Fibroblast of lung (primary cell): ENCODE measurements around the gene TESK2. TPM values are rescaled to one million over a fixed set of nuclear protein-coding genes. Genes with fewer than 3 reads are reported as not detected.

Source experiments
- DNase-seq, 2 donors: peaks; one replicate each; pipeline versions ENCODE4 v3.0.0 to v3.0.0-alpha.2; 2010; ENCODE audit warnings: low read depth in 2 of 2
- H2AFZ ChIP-seq: 2 replicates; pipeline ENCODE4 v1.5.1; 2012; ENCODE audit warnings: low read length, control low read depth, inconsistent platforms
- H3K27ac ChIP-seq: 2 replicates; pipeline ENCODE4 v1.5.1; 2011; ENCODE audit warnings: low read length, control low read depth; ENCODE audit not compliant: insufficient read depth
- H3K27me3 ChIP-seq: 2 replicates; pipeline ENCODE4 v1.5.1; 2011; ENCODE audit warnings: mild to moderate bottlenecking, low read length; ENCODE audit not compliant: control insufficient read depth, insufficient read depth
- H3K36me3 ChIP-seq: 2 replicates; pipeline ENCODE4 v1.5.1; 2011; ENCODE audit warnings: low read length; ENCODE audit not compliant: control insufficient read depth, insufficient read depth
- H3K4me1 ChIP-seq: 2 replicates; pipeline ENCODE4 v1.5.1; 2011; ENCODE audit warnings: low read length; ENCODE audit not compliant: control insufficient read depth, insufficient read depth; ENCODE audit errors: extremely low read depth
- H3K4me2 ChIP-seq: 2 replicates; pipeline ENCODE4 v1.5.1; 2011; ENCODE audit warnings: low read length, control low read depth; ENCODE audit not compliant: insufficient read depth; ENCODE audit errors: extremely low read depth
- H3K4me3 ChIP-seq, 4 experiments: fragments of 200-600 bp in 1 of 4; sonication (generic) in 1 of 4; replicated peaks in 1 of 4; 2 replicates each; pipeline ENCODE4 v1.5.1; 2011 to 2016; ENCODE audit warnings: low read length in 4 of 4, low read depth in 3 of 4, mild to moderate bottlenecking in 3 of 4, control low read depth in 2 of 4, inconsistent platforms in 1 of 4, mixed read lengths in 1 of 4; ENCODE audit not compliant: insufficient read depth in 1 of 4; ENCODE audit errors: control extremely low read depth in 1 of 4
- H3K79me2 ChIP-seq: 2 replicates; pipeline ENCODE4 v1.5.1; 2012; ENCODE audit warnings: mild to moderate bottlenecking, low read length, inconsistent platforms; ENCODE audit not compliant: control insufficient read depth, insufficient read depth
- H3K9ac ChIP-seq: 2 replicates; pipeline ENCODE4 v1.5.1; 2011; ENCODE audit warnings: mild to moderate bottlenecking, low read length, control low read depth; ENCODE audit not compliant: insufficient read depth
- H3K9me3 ChIP-seq: 2 replicates; pipeline ENCODE4 v1.5.1; 2012; ENCODE audit warnings: low read depth, low read length; ENCODE audit not compliant: control insufficient read depth, insufficient read depth
- H4K20me1 ChIP-seq: 2 replicates; pipeline ENCODE4 v1.5.1; 2011; ENCODE audit warnings: low read length; ENCODE audit not compliant: control insufficient read depth, insufficient read depth; ENCODE audit errors: extremely low read depth
- EZH2 ChIP-seq: IDR thresholded peaks from 2 replicates; pipeline ENCODE4 v1.5.1; 2012; ENCODE audit warnings: low read length, control low read depth, mild to moderate bottlenecking; ENCODE audit errors: missing control alignments
- polyA plus RNA-seq, 2 donors: library from polyadenylated mRNA; depleted of rRNA in 1 of 2; stranded (reverse) in 1 of 2; unstranded in 1 of 2; fragments of >200 nt; gene quantifications; 2 replicates each; pipeline ENCODE4 v1.2.1, GENCODE V29; 2011 to 2012; ENCODE audit warnings: missing spikeins in 1 of 2
- total RNA-seq: library from RNA; depleted of rRNA; stranded (reverse); fragments of >200 nt; gene quantifications from 2 replicates; pipeline ENCODE4 v1.2.1, GENCODE V29; 2014
- TF ChIP-seq, protein P1 (sequence below), 2 donors: IDR thresholded peaks in 1 of 2; conservative IDR thresholded peaks in 1 of 2; 1 replicate in 1 of 2; 2 replicates in 1 of 2; pipeline ENCODE4 v1.5.1; 2011 to 2012; ENCODE audit warnings: low read length in 2 of 2, control low read depth in 1 of 2, inconsistent platforms in 1 of 2, low read depth in 1 of 2, mild to moderate bottlenecking in 1 of 2

TESK2 gene
- total and polyA plus RNA-seq, 2 donors (not counting 1 experiment from before 2014, with no cell fraction given): 1.7 to 4.3 TPM

GRCh38 chr1:45493116-45493697 lies 2.2 kb upstream of the TESK2 start:
- Histone ChIP-seq H3K9me3 (no peaks in the 10 kb centered on the region), H4K20me1 (no peaks in the 10 kb centered on the region), H2AFZ (no peak overlapping the region), H3K4me1 (peaks cover 3% of the 10 kb centered on the region), H3K9ac (no peak overlapping the region), H3K27ac (no peak overlapping the region), H3K4me3 (no peak overlapping the region), H3K79me2 (no peaks in the 10 kb centered on the region), H3K36me3 (no peaks in the 10 kb centered on the region), H3K4me2 (no peak overlapping the region), H3K27me3 (no peaks in the 10 kb centered on the region)
- TF ChIP-seq, protein P1, sequence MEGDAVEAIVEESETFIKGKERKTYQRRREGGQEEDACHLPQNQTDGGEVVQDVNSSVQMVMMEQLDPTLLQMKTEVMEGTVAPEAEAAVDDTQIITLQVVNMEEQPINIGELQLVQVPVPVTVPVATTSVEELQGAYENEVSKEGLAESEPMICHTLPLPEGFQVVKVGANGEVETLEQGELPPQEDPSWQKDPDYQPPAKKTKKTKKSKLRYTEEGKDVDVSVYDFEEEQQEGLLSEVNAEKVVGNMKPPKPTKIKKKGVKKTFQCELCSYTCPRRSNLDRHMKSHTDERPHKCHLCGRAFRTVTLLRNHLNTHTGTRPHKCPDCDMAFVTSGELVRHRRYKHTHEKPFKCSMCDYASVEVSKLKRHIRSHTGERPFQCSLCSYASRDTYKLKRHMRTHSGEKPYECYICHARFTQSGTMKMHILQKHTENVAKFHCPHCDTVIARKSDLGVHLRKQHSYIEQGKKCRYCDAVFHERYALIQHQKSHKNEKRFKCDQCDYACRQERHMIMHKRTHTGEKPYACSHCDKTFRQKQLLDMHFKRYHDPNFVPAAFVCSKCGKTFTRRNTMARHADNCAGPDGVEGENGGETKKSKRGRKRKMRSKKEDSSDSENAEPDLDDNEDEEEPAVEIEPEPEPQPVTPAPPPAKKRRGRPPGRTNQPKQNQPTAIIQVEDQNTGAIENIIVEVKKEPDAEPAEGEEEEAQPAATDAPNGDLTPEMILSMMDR (conservative IDR thresholded peaks at IDR 0.05 in 1 of 2, IDR thresholded peaks at IDR 0.05 in 1 of 2; ENCODE audit: low read depth in 1 of 2, low read length in 2 of 2): peak; percentile 43 to 50
- no peak for TF ChIP-seq EZH2
- DNase-seq: peak; percentile 38 to 69

DNA sequence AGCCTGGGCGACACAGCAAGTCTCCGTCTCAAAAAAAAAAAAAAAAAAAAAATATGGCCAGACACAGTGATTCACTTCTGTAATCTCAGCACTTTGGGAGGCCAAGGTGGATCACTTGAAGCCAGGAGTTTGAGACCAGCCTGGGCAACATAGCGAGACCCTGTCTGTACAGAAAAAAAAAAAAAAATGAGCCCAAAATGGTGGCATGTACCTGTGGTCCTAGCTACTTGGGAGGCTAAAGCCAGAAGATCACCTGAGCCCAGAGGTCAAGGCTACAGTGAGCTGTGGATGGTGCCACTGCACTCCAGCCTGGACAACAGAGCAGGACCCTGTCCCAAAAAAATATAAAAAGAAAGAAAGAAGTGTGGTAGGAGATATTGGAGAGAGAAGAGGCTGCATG lies 1.7 kb upstream of the TESK2 start:
- Histone ChIP-seq H3K27ac (no peak overlapping the region), H3K9me3 (no peaks in the 10 kb centered on the region), H2AFZ (no peak overlapping the region), H3K9ac (no peak overlapping the region), H3K79me2 (no peaks in the 10 kb centered on the region), H4K20me1 (no peaks in the 10 kb centered on the region), H3K36me3 (no peaks in the 10 kb centered on the region), H3K27me3 (no peaks in the 10 kb centered on the region), H3K4me1 (peaks cover 3% of the 10 kb centered on the region), H3K4me2 (no peak overlapping the region), H3K4me3 (no peak overlapping the region)
- DNase-seq: no peak
- TF ChIP-seq EZH2: no peak
- TF ChIP-seq, protein P1 (conservative IDR thresholded peaks at IDR 0.05 in 1 of 2, IDR thresholded peaks at IDR 0.05 in 1 of 2; ENCODE audit: low read depth in 1 of 2, low read length in 2 of 2): no peak

DNA sequence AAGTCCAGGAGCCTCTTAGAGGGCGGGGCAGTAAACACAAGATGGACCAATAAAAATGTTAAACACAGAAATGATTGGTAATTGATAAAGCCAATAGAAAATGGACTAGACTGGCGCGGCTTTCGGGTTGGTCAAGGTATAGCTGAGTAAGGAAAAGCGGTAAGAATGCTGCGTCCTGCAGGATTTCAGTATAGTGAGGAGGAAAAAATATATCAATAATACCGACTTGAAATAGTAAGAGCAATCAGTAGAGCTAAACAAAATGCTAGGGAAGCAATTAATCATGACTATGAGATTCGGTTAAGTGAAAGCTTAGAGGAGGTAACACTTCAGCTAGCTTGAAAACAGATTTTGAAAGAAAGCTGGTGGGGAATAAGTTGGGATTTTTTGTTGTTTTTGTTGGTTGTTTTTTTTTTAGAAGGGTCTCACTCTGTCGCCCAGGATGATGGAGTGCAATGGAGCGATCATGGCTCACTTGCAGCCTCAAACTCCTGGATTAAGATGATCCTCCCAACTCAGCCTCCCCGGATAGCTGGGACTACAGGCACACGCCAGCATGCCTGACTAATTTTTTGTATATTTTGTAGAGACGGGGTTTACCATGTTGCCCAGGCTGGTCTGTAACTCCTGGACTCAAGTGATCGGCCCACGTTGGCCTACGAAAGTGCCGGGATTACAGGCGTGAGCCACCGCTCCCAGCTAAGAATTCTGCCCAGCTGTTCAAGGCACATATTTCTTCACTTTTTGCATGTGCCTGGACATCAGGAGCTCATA lies 711 bp upstream of the TESK2 start:
- no peak for DNase-seq
- TF ChIP-seq, protein P1 (conservative IDR thresholded peaks at IDR 0.05 in 1 of 2, IDR thresholded peaks at IDR 0.05 in 1 of 2; ENCODE audit: low read depth in 1 of 2, low read length in 2 of 2): no peak
- no peak for TF ChIP-seq EZH2
- Histone ChIP-seq H4K20me1 (no peaks in the 10 kb centered on the region), H3K4me2 (peak overlapping the region; percentile 85), H3K9ac (no peak overlapping the region), H3K4me3 (peak overlapping the region; percentile 64 to 86 (median 66)), H3K4me1 (peaks cover 3% of the 10 kb centered on the region), H3K27ac (no peak overlapping the region), H2AFZ (peak overlapping the region; percentile 66), H3K36me3 (no peaks in the 10 kb centered on the region), H3K27me3 (no peaks in the 10 kb centered on the region), H3K79me2 (no peaks in the 10 kb centered on the region), H3K9me3 (no peaks in the 10 kb centered on the region)
